K562 (cell line): ENCODE measurements around the gene PHYHIPL. TPM values are rescaled to one million over a fixed set of nuclear protein-coding genes. Genes with fewer than 3 reads are reported as not detected.

Source experiments
- ATAC-seq: fragments of 200-7000 bp; cut with Tn5 transposase; 3 replicates; pipeline ENCODE4 v1.9.1; 2020; ENCODE audit warnings: moderate library complexity
- BruUV-seq: library from RNA; stranded (reverse); fragments of 400-500 nt; replicated peaks from 2 replicates; lab custom pipeline; 2021; lab: Mats Ljungman, UMichigan
- CTCF ChIA-PET: fragments of 300-600 bp; formaldehyde crosslinking; extraction: SDS; loops from one replicate; lab custom pipeline; 2021; ENCODE audit warnings: low intra/inter-chr PET ratio; lab: Yijun Ruan, JAX
- POLR2A ChIA-PET: fragments of 300-600, 350-650 bp; sonication (Branson Sonifier 250); formaldehyde crosslinking; extraction: SDS; loops from one replicate; lab custom pipeline; 2021; ENCODE audit warnings: antibody characterized with exemption, inconsistent platforms; lab: Yijun Ruan, JAX
- DNase-seq, 4 experiments: peaks; one replicate each; pipeline versions ENCODE4 v3.0.0 to v3.0.0-alpha.2; 2011 to 2018; ENCODE audit warnings: low spot score in 3 of 4, mixed read lengths in 3 of 4; ENCODE audit errors: extremely low read depth in 1 of 4
- FAIRE-seq: peaks from 2 replicates; lab custom pipeline; 2011; peaks lifted over from hg19 to GRCh38; lab: Jason Lieb, UNC
- H2AFZ ChIP-seq: 2 replicates; pipeline ENCODE4 v1.6.0; 2011; ENCODE audit warnings: low read depth, low read length, control low read depth, inconsistent platforms
- H3K27ac ChIP-seq: fragments of 200-600 bp; 3 replicates; pipeline ENCODE4 v1.8.0; 2011; ENCODE audit warnings: low read depth, mild to moderate bottlenecking, control low read depth, inconsistent platforms, low read length, moderate library complexity, mixed read lengths; ENCODE audit errors: extremely low read depth
- H3K27me3 ChIP-seq, 2 experiments: fragments of 300-600 bp in 1 of 2; 2 replicates in 1 of 2; 3 replicates in 1 of 2; pipeline versions ENCODE4 v1.6.0 to v1.8.0; 2011; ENCODE audit warnings: inconsistent platforms in 2 of 2, low read length in 2 of 2, mild to moderate bottlenecking in 1 of 2, mixed read lengths in 1 of 2, moderate library complexity in 1 of 2; ENCODE audit not compliant: control insufficient read depth in 2 of 2, insufficient read depth in 2 of 2
- H3K36me3 ChIP-seq: fragments of 300-600 bp; 3 replicates; pipeline ENCODE4 v1.8.0; 2011; ENCODE audit warnings: mild to moderate bottlenecking, low read length, inconsistent platforms; ENCODE audit not compliant: control insufficient read depth, insufficient read depth
- H3K4me1 ChIP-seq, 2 experiments: fragments of 200-600 bp in 1 of 2; replicated peaks in 1 of 2; 2 replicates in 1 of 2; 3 replicates in 1 of 2; pipeline versions ENCODE4 v1.5.1 to v1.8.0; 2011; ENCODE audit warnings: inconsistent platforms in 2 of 2, low read length in 2 of 2, mild to moderate bottlenecking in 1 of 2, mixed read lengths in 1 of 2, moderate library complexity in 1 of 2; ENCODE audit not compliant: control insufficient read depth in 2 of 2, insufficient read depth in 2 of 2
- H3K4me2 ChIP-seq: 2 replicates; pipeline ENCODE4 v1.6.1; 2011; ENCODE audit warnings: low read length, control low read depth, inconsistent platforms, mixed read lengths; ENCODE audit not compliant: insufficient read depth
- H3K4me3 ChIP-seq: fragments of 200-600 bp; sonication (generic), shearing (Covaris generic); 2 replicates; pipeline ENCODE4 v1.5.1; 2016; ENCODE audit warnings: control low read depth, inconsistent platforms
- H3K79me2 ChIP-seq: fragments of 200-600 bp; 3 replicates; pipeline ENCODE4 v1.8.0; 2011; ENCODE audit warnings: low read length, inconsistent platforms; ENCODE audit not compliant: control insufficient read depth, insufficient read depth
- H3K9ac ChIP-seq, 2 experiments: 2 replicates each; pipeline versions ENCODE4 v1.6.0 to v1.6.1; 2011; ENCODE audit warnings: low read depth in 2 of 2, low read length in 2 of 2, control low read depth in 1 of 2, inconsistent platforms in 1 of 2, mild to moderate bottlenecking in 1 of 2, mixed read lengths in 1 of 2; ENCODE audit not compliant: insufficient read depth in 1 of 2
- H3K9me1 ChIP-seq: one replicate; pipeline ENCODE4 v1.6.0; 2011; ENCODE audit warnings: inconsistent platforms, mild to moderate bottlenecking, low read length, moderate library complexity; ENCODE audit not compliant: control insufficient read depth, insufficient read depth
- H3K9me3 ChIP-seq: replicated peaks from 2 replicates; pipeline ENCODE4 v1.5.1; 2011; ENCODE audit warnings: low read depth, low read length, inconsistent platforms; ENCODE audit not compliant: control insufficient read depth, insufficient read depth
- H4K20me1 ChIP-seq: replicated peaks from 2 replicates; pipeline ENCODE4 v1.6.1; 2011; ENCODE audit warnings: low read length, inconsistent platforms, mixed read lengths; ENCODE audit not compliant: control insufficient read depth, insufficient read depth
- ATF3 ChIP-seq, 2 experiments: fragments of 450-650 bp in 1 of 2; sonication (generic) in 1 of 2; formaldehyde crosslinking in 1 of 2; IDR thresholded peaks in 1 of 2; conservative IDR thresholded peaks in 1 of 2; 2 replicates each; pipeline versions ENCODE4 v1.6.1 to v1.8.1; 2016 to 2023; ENCODE audit warnings: mild to moderate bottlenecking in 2 of 2, moderate library complexity in 2 of 2, inconsistent platforms in 1 of 2, missing genetic modification reagents in 1 of 2
- BACH1 ChIP-seq: fragments of 200-800 bp; sonication (Bioruptor generic); IDR thresholded peaks from 2 replicates; pipeline ENCODE4 v1.6.1; 2016; ENCODE audit warnings: missing genetic modification characterization, missing compliant biosample characterization
- ELF2 ChIP-seq: fragments of 250-450 bp; sonication (Bioruptor Pico); IDR thresholded peaks from 2 replicates; pipeline ENCODE4 v1.5.0; 2021; ENCODE audit warnings: mild to moderate bottlenecking
- MBD1 ChIP-seq: fragments of 250-450 bp; sonication (Bioruptor Pico); IDR thresholded peaks from 2 replicates; pipeline ENCODE4 v1.8.0; 2022; ENCODE audit warnings: inconsistent platforms
- NR1H2 ChIP-seq: sonication (generic); formaldehyde crosslinking; IDR thresholded peaks from 2 replicates; pipeline ENCODE4 v1.4.0; 2020; ENCODE audit warnings: mild to moderate bottlenecking, missing genetic modification reagents
- STAT5B ChIP-seq: fragments of 250-450 bp; sonication (Bioruptor Pico); IDR thresholded peaks from 2 replicates; pipeline ENCODE4 v1.8.0; 2021; ENCODE audit warnings: mild to moderate bottlenecking, inconsistent platforms
- ZNF79 ChIP-seq: fragments of 250-450 bp; sonication (Bioruptor Pico); IDR thresholded peaks from 2 replicates; pipeline ENCODE4 v1.4.0; 2020; ENCODE audit warnings: low read depth, mild to moderate bottlenecking, moderate library complexity
- WGBS: fragments of 100-300 bp; shearing (Covaris generic); methylation state at CpG from one replicate; pipeline ENCODE4 v1.1.6; 2016; ENCODE audit warnings: low coverage, mixed read lengths; ENCODE audit not compliant: insufficient coverage; ENCODE audit errors: missing lambda C conversion rate; 5-methylcytosine and 5-hydroxymethylcytosine counted together
- in situ Hi-C: fragments of 300-500 bp; cut with MboI; formaldehyde crosslinking; loops from 4 replicates; pipeline ENCODE4 v1.15.0; 2018; ENCODE audit warnings: inconsistent platforms, mixed read lengths
- intact Hi-C: fragments of 100-400 bp; cut with micrococcal nuclease; formaldehyde crosslinking; loops from 2 replicates; pipeline ENCODE4 v1.14.2; 2022
- polyA plus RNA-seq, 8 experiments: library from polyadenylated mRNA; depleted of rRNA in 4 of 8; stranded (reverse) in 5 of 8; unstranded in 3 of 8; fragments of >200 nt; fragmentation: Nextera tagmentation in 2 of 8; fragmentation: Illumina TruSeq in 1 of 8; extraction: Ambion mirVana in 2 of 8; extraction: Trizol in 1 of 8; gene quantifications; 2 replicates each; pipeline versions ENCODE4 v1.2.1 to v1.2.3, GENCODE V29; 2011 to 2014; ENCODE audit warnings: inconsistent platforms in 1 of 8, missing spikeins in 1 of 8
- total RNA-seq, 7 experiments: library from RNA; depleted of rRNA in 6 of 7; stranded (reverse); fragments of >200 nt in 6 of 7; fragmentation: Illumina TruSeq in 2 of 7; extraction: Trizol in 2 of 7; gene quantifications; 2 replicates each; pipeline versions ENCODE4 v1.2.1 to v1.2.3, GENCODE V29; 2011 to 2021; ENCODE audit warnings: low replicate concordance in 1 of 7

The PHYHIPL gene
- total and polyA plus RNA-seq, 9 of the 15 experiments (the other 6 are each of a cell fraction or from before 2014, with no cell fraction given): not detected

GRCh38 chr10:59281861-59282260, 105.4 kb downstream of the PHYHIPL start (continued):
- TF ChIP-seq MBD1 (CRISPR knock-in tag) (no peak), ELF2 (CRISPR knock-in tag) (no peak), NR1H2 (CRISPR knock-in tag) (no peak), ZNF79 (CRISPR knock-in tag) (no peak), ATF3 (IDR thresholded peaks at IDR 0.05) (no peak), ATF3 (CRISPR knock-in tag; conservative IDR thresholded peaks at IDR 0.05) (no peak), STAT5B (CRISPR knock-in tag) (no peak)
- TF ChIP-seq, all 486 proteins: peak for 0

GRCh38 chr10:59283456-59284091, 107.1 kb downstream of the PHYHIPL start:
- FAIRE-seq: no peak
- H2AFZ ChIP-seq: no peak overlapping the region
- no peaks in the 10 kb centered on the region for H3K36me3 ChIP-seq
- in situ Hi-C loops (no loop called here), intact Hi-C loops (no loop called here)
- CTCF ChIA-PET: no interaction called here
- no TSS peak for BruUV-seq
- H3K4me3 ChIP-seq: no peak overlapping the region
- no peaks in the 10 kb centered on the region for H3K27me3 ChIP-seq
- no peaks in the 10 kb centered on the region for H3K9me3 ChIP-seq
- WGBS: 3% methylated on average over 9 of the region's 9 CpGs
- no peak overlapping the region for H3K4me2 ChIP-seq
- H3K4me1 ChIP-seq: no peaks in the 10 kb centered on the region
- no peaks in the 10 kb centered on the region for H3K9me1 ChIP-seq
- H3K79me2 ChIP-seq: no peaks in the 10 kb centered on the region
- ATAC-seq: no peak
- no peak for DNase-seq
- no peak overlapping the region for H3K9ac ChIP-seq
- TF ChIP-seq BACH1: no peak
- TF ChIP-seq, all 486 proteins: peak for 0
- Histone ChIP-seq H4K20me1 (no peaks in the 10 kb centered on the region), H3K27ac (no peak overlapping the region)
- POLR2A ChIA-PET: no interaction called here
